Lower leg skin (tissue), 3 donors: Measurements from ENCODE around the gene PHLPP1.

ENCODE experiments used
- POLR2A ChIP-seq, 2 donors: fragments of 450-650 bp; IDR thresholded peaks; one replicate each; pipeline ENCODE4 v1.6.1; 2016 to 2017; ENCODE audit warnings: antibody characterized with exemption in 2 of 2, mild to moderate bottlenecking in 1 of 2, moderate library complexity in 1 of 2
- TF ChIP-seq, protein P1 (sequence below), 3 donors: fragments of 450-650 bp; IDR thresholded peaks; one replicate each; pipeline ENCODE4 v1.5.1; 2016; ENCODE audit warnings: antibody characterized with exemption in 3 of 3, mild to moderate bottlenecking in 3 of 3, moderate library complexity in 2 of 3

DNA sequence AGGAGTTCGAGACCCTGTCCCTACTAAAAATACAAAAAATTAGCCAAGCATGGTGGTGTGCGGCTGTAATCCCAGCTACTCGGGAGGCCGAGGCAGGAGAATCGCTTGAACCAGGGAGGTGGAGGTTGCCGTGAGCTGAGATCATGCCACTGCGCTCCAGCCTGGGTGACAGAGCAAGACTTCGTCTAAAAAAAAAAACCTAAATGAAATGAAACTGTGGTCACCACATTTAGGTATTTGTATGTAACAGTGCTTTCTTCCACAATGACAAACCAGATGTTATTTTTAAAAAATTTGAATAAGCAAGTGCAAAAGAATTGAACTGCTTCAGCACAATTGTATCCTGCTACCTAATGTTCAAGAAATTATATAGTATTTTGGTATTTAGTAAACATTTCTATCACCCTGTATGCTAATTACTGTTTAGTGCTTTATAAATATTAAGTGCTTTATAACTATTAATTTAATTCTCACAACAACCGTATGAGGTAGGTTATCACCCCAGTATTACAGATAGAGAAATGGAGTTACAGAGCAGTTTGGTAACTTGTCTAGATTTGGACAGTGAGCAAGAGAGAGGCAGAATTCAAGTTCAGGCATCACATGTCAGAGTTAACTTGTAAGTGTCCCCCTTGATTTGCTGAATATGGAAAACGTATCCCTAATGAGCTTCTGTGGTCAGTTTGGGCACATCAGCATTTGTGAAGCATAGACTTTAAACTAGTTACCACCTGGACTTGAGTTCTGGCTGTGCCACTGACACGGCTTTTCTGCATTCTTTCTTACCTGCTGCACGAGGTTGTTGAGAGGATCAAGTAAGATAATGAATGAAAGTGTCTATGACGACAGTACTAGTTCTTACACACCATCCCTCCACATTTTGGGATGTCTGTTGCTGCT lies 14.4 kb downstream of the PHLPP1 start:
- TF ChIP-seq, protein P1, sequence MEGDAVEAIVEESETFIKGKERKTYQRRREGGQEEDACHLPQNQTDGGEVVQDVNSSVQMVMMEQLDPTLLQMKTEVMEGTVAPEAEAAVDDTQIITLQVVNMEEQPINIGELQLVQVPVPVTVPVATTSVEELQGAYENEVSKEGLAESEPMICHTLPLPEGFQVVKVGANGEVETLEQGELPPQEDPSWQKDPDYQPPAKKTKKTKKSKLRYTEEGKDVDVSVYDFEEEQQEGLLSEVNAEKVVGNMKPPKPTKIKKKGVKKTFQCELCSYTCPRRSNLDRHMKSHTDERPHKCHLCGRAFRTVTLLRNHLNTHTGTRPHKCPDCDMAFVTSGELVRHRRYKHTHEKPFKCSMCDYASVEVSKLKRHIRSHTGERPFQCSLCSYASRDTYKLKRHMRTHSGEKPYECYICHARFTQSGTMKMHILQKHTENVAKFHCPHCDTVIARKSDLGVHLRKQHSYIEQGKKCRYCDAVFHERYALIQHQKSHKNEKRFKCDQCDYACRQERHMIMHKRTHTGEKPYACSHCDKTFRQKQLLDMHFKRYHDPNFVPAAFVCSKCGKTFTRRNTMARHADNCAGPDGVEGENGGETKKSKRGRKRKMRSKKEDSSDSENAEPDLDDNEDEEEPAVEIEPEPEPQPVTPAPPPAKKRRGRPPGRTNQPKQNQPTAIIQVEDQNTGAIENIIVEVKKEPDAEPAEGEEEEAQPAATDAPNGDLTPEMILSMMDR (IDR thresholded peaks at IDR 0.05): no peak
- no peak for TF ChIP-seq POLR2A (IDR thresholded peaks at IDR 0.05)
